PC-3 (cell line): ENCODE data around the gene PSEN2. TPM values are rescaled to one million over a fixed set of nuclear protein-coding genes. Genes with fewer than 3 reads are reported as not detected.

Experiments
- ATAC-seq: fragments of 200-7000 bp; cut with Tn5 transposase; 2 replicates; pipeline ENCODE4 v1.9.1; 2020; ENCODE audit warnings: mild to moderate bottlenecking, moderate library complexity
- BruUV-seq: library from RNA; stranded (reverse); fragments of 400-500 nt; replicated peaks from 2 replicates; lab custom pipeline; 2021; lab: Mats Ljungman, UMichigan
- CTCF ChIA-PET: fragments of 300-600 bp; sonication (Branson Sonifier 250); formaldehyde crosslinking; loops from one replicate; lab custom pipeline; 2022; ENCODE audit warnings: antibody characterized with exemption; lab: Charles Lee
- POLR2A ChIA-PET: fragments of 300-600 bp; sonication (Branson Sonifier 250); formaldehyde crosslinking; loops from one replicate; lab custom pipeline; 2022; ENCODE audit warnings: antibody characterized with exemption; ENCODE audit not compliant: unreplicated experiment; lab: Charles Lee
- DNase-seq: peaks from one replicate; pipeline ENCODE4 v3.0.0-alpha.2; 2015
- H2AFZ ChIP-seq: fragments of 300-600 bp; sonication (generic); 2 replicates; pipeline ENCODE4 v1.6.0; 2016; ENCODE audit warnings: antibody characterized with exemption, low read length
- H3F3A ChIP-seq: fragments of 300-600 bp; sonication (generic); one replicate; pipeline ENCODE4 v1.6.0; 2017; ENCODE audit warnings: antibody characterized with exemption, low read length, control low read depth, mild to moderate bottlenecking; ENCODE audit not compliant: unreplicated experiment
- H3K27ac ChIP-seq: fragments of 300-600 bp; sonication (generic); 2 replicates; pipeline ENCODE4 v1.5.1; 2016; ENCODE audit warnings: mild to moderate bottlenecking, low read length
- H3K27me3 ChIP-seq: fragments of 300-600 bp; sonication (generic); 2 replicates; pipeline ENCODE4 v1.6.1; 2016; ENCODE audit warnings: low read length, mixed read lengths
- H3K36me3 ChIP-seq: fragments of 300-600 bp; sonication (generic); 2 replicates; pipeline ENCODE4 v1.6.1; 2016; ENCODE audit warnings: low read depth, mixed run types, low read length, mixed read lengths
- H3K4me1 ChIP-seq: fragments of 300-600 bp; sonication (generic); 2 replicates; pipeline ENCODE4 v1.5.1; 2016; ENCODE audit warnings: low read length; ENCODE audit not compliant: insufficient read depth
- H3K4me2 ChIP-seq: fragments of 300-600 bp; sonication (generic); 2 replicates; pipeline ENCODE4 v1.6.0; 2016; ENCODE audit warnings: low read length
- H3K4me3 ChIP-seq: fragments of 300-600 bp; sonication (generic); 2 replicates; pipeline ENCODE4 v1.5.1; 2016; ENCODE audit warnings: mild to moderate bottlenecking, low read length, mixed read lengths
- H3K79me2 ChIP-seq: fragments of 300-600 bp; sonication (generic); 2 replicates; pipeline ENCODE4 v1.6.1; 2017; ENCODE audit warnings: low read length, mixed read lengths
- H3K9ac ChIP-seq: fragments of 300-600 bp; sonication (generic); 2 replicates; pipeline ENCODE4 v1.6.0; 2016; ENCODE audit warnings: mild to moderate bottlenecking, low read length
- H3K9me2 ChIP-seq: fragments of 300-600 bp; sonication (generic); replicated peaks from 2 replicates; pipeline ENCODE4 v1.6.1; 2016; ENCODE audit warnings: mixed run types, low read length, mixed read lengths
- H3K9me3 ChIP-seq: fragments of 300-600 bp; sonication (generic); 2 replicates; pipeline ENCODE4 v1.6.1; 2016; ENCODE audit warnings: low read length, mixed read lengths
- H4K20me1 ChIP-seq: fragments of 300-600 bp; sonication (generic); 2 replicates; pipeline ENCODE4 v1.6.1; 2016; ENCODE audit warnings: low read length, mixed read lengths
- CTCF ChIP-seq: fragments of 300-600 bp; sonication (generic); conservative IDR thresholded peaks from 2 replicates; pipeline ENCODE4 v1.5.1; 2017; ENCODE audit warnings: antibody characterized with exemption, low read depth, mild to moderate bottlenecking, low read length
- EZH2 ChIP-seq: fragments of 300-600 bp; sonication (generic); IDR thresholded peaks from one replicate; pipeline ENCODE4 v1.6.1; 2017; ENCODE audit warnings: antibody characterized with exemption, mild to moderate bottlenecking, low read length; ENCODE audit not compliant: unreplicated experiment
- EZH2phosphoT487 ChIP-seq: fragments of 300-600 bp; sonication (generic); IDR thresholded peaks from 2 replicates; pipeline ENCODE4 v1.6.1; 2018; ENCODE audit warnings: mild to moderate bottlenecking, antibody characterized with exemption, low read length, borderline replicate concordance
- intact Hi-C: fragments of 100-400 bp; cut with micrococcal nuclease; formaldehyde crosslinking; loops from 2 replicates; pipeline ENCODE4 v1.9.0; 2023
- total RNA-seq: library from RNA; depleted of rRNA; stranded (reverse); fragments of >200 nt; gene quantifications from 2 replicates; pipeline ENCODE4 v1.2.3, GENCODE V29; 2014

The PSEN2 gene
- total RNA-seq, 1 experiment from 2014 or later = 85.3 TPM

GRCh38 chr1:226888816-226889215 lies 18.4 kb downstream of the PSEN2 start:
- Histone ChIP-seq H3F3A (no peaks in the 10 kb centered on the region), H3K27me3 (no peaks in the 10 kb centered on the region), H4K20me1 (no peaks in the 10 kb centered on the region), H3K27ac (no peak overlapping the region), H3K9me2 (no peaks in the 10 kb centered on the region), H3K4me2 (no peak overlapping the region), H3K9me3 (no peaks in the 10 kb centered on the region), H2AFZ (no peak overlapping the region), H3K36me3 (peaks cover 14% of the 10 kb centered on the region), H3K9ac (no peak overlapping the region), H3K79me2 (no peaks in the 10 kb centered on the region), H3K4me1 (no peaks in the 10 kb centered on the region; the same call in 1 of the 2 replicates), H3K4me3 (no peak overlapping the region)
- ChIA-PET POLR2A (no interaction called here), CTCF (no interaction called here)
- BruUV-seq = no TSS peak
- DNase-seq (no peak), ATAC-seq (no peak)
- TF ChIP-seq EZH2 = no peak
- no peak for TF ChIP-seq CTCF
- TF ChIP-seq EZH2phosphoT487 = no peak
- intact Hi-C loops = no loop called here

- Histone ChIP-seq H3K9me2 (no peaks in the 10 kb centered on the region), H3K4me3 (no peak overlapping the region), H4K20me1 (no peaks in the 10 kb centered on the region), H3K36me3 (peaks cover 23% of the 10 kb centered on the region), H3K27me3 (no peaks in the 10 kb centered on the region), H3K9ac (no peak overlapping the region), H3K27ac (no peak overlapping the region), H3F3A (no peaks in the 10 kb centered on the region), H2AFZ (no peak overlapping the region), H3K4me1 (no peaks in the 10 kb centered on the region), H3K9me3 (no peaks in the 10 kb centered on the region), H3K4me2 (no peak overlapping the region), H3K79me2 (no peaks in the 10 kb centered on the region)
- ChIA-PET POLR2A (no interaction called here), CTCF (no interaction called here)
- intact Hi-C loops = no loop called here
- ATAC-seq (no peak), DNase-seq (no peak)
- TF ChIP-seq EZH2 (no peak), CTCF (no peak), EZH2phosphoT487 (no peak)
- BruUV-seq = no TSS peak
These were observed 19.4 kb downstream of the PSEN2 start for GRCh38 chr1:226889616-226890330.

- H3K9me2 ChIP-seq = no peaks in the 10 kb centered on the region
- no peak overlapping the region for H2AFZ ChIP-seq
- H3K9ac ChIP-seq = no peak overlapping the region
- CTCF ChIA-PET = no interaction called here
- H3K4me3 ChIP-seq = no peak overlapping the region
- intact Hi-C loops = no loop called here
- no peak overlapping the region for H3K4me2 ChIP-seq
- DNase-seq (no peak), ATAC-seq (no peak)
- no peaks in the 10 kb centered on the region for H4K20me1 ChIP-seq
- H3F3A ChIP-seq = no peaks in the 10 kb centered on the region
- no peaks in the 10 kb centered on the region for H3K4me1 ChIP-seq
- H3K27me3 ChIP-seq = no peaks in the 10 kb centered on the region
- TF ChIP-seq EZH2 = no peak
- TF ChIP-seq EZH2phosphoT487 = no peak
- TF ChIP-seq CTCF = no peak
- no peak overlapping the region for H3K27ac ChIP-seq
- POLR2A ChIA-PET = no interaction called here
- H3K36me3 ChIP-seq = peaks cover 31% of the 10 kb centered on the region
- BruUV-seq = no TSS peak
- H3K79me2 ChIP-seq = no peaks in the 10 kb centered on the region
- H3K9me3 ChIP-seq = no peaks in the 10 kb centered on the region
These were observed 20.1 kb downstream of the PSEN2 start for GRCh38 chr1:226890331-226891108.
